GM20431 (cell line): ENCODE measurements around the gene PTCSC3.
"Not testable (repeated sequence)": the region's sequence is repeated elsewhere in the genome, so short reads cannot be mapped to it uniquely, and the experiment has no call there.

Experiments used
- in situ Hi-C: fragments of 300-500 bp; cut with MseI, MboI; formaldehyde crosslinking; loops from one replicate; pipeline ENCODE4 v1.15.0; 2020; ENCODE audit warnings: low sequenced_read_pairs; ENCODE audit not compliant: unreplicated experiment

The PTCSC3 gene

DNA sequence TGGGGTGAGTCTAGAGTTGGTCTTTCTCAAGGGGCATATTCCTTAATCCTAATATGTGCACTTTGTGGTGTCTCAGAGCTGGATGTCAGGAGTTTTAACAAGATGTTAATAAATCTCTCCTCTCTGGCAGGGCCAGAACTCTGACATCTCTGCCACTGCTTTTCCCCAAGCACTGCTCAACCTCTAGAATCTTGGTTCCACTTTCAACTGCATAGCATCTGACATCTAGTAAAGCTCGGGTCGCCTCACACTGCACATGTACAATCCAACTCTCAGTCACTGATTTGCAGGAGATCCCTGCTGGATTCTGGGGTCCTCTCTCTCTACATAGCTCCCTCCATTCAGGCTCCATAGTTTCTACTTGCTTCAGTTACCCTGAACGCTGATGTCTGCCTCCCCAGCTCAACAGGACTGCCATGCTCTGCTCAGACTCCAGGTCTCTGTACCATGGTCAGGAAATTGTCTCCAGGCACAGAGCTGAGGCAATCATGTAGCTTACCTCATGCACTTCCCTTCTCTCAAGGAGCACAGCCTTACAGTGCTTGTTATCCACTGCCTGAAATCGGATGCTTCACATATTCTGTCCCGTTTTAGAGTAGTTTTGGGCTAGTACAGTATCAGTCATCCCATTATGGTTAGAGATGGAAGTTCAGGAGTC lies 1.6 kb downstream of the PTCSC3 start:
- in situ Hi-C loops, result no loop called here

GRCh38 chr14:36173161-36173560 lies 3.4 kb downstream of the PTCSC3 start:
- in situ Hi-C loops, result no loop called here

DNA sequence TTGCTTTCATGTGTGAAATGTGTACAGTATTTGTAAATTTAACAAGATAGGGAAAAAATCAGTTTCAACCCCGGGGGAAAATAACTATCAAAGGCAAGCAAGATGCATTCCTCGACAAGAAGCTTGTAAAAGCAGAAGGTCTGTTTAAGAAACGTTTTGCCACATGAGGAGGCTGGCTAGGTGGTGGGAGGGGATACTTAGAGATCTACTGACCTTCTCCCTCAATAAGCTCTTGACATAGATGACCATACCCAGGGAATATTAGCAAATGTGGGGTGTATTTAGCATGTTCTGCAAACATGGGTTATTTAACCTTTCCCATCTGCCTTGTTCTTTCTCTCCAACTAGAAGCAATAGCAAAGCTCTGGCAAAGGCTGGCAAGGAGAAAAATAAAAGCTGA lies 4.9 kb downstream of the PTCSC3 start:
- in situ Hi-C loops, result no loop called here

GRCh38 chr14:36167431-36167830 lies 9.1 kb downstream of the PTCSC3 start:
- in situ Hi-C loops, result no loop called here

GRCh38 chr14:36163451-36163850 lies 13.1 kb downstream of the PTCSC3 start:
- in situ Hi-C loops, result no loop called here

DNA sequence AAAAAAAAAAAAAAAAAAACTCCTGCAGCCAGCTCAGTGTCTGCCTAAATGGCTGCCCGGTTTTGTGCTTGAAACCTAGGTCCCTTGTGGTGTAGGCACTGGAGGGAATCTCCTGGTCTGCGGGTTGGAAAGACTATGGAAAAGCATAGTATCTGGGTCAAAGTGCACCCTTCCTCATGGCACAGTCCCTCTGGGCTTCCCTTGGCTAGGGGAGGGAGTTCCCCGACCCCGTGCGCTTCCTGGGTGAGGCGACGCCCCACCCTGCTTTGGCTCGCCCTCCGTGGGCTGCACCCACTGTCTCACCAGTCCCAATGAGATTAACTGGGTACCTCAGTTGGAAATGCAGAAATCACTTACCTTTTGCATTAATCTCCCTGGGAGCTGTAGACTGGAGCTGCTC lies 14.3 kb downstream of the PTCSC3 start:
- in situ Hi-C loops, result no loop called here

DNA sequence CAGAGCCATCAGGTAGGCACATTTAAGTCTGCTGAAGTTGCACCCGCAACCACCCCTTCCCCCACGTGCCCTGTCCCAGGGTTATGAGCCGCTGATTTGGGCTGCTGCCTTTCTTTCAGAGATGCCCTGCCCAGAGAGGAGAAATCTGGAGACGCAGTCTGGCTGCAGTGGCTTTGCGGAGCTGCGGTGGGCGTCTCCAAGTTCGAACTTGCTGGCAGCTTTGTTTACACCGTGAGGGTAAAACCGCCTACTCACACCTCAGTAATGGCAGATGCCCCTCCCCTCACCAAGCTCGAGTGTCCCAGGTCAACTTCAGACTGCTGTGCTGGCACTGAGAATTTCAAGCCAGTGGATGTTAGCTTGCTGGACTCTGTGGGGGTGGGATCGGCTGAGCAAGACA lies 14.7 kb downstream of the PTCSC3 start:
- in situ Hi-C loops, result no loop called here

GRCh38 chr14:36151335-36151734 lies 25.2 kb downstream of the PTCSC3 start:
- in situ Hi-C loops, result no loop called here

- in situ Hi-C loops, result no loop called here
Measured at GRCh38 chr14:36134038-36134437, 42.5 kb downstream of the PTCSC3 start.

DNA sequence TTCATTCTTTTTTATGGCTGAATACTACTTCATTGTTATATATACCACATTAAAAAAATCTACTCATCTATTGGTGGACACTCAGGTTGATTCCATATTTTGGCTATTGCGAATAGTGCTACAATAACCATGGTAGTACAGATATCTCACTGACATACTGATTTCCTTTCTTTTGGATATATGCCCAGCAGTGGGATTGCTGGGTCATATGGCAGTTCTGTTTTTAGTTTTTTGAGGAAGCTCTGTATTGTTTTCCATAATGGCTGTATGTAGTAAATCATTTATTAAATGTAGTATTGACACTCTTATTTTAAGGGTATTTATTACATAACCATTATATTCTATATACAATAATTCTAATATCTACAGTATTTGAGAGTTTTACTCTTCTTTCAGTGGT lies 43.7 kb downstream of the PTCSC3 start:
- in situ Hi-C loops, result no loop called here

GRCh38 chr14:36130186-36130585 lies 46.3 kb downstream of the PTCSC3 start:
- in situ Hi-C loops, result no loop called here

DNA sequence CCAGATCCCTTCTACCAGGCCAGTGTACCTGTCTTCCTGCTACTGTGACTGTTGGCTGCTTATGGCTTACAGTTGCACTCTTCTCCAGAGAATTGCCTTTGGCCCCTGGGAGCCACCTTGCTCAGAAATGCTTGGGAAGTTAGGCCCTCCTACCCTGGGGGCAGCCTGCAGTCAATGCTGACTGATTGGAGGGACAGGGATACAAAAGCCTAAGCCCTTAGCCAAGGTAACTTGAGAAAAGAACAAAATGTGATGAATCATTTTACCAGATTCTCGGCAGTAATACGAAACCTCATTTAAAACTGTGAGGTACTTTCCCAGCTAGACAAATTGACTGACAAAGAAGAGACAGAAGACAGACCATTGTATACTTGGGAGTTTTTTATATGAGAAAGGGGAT lies 47.3 kb downstream of the PTCSC3 start:
- in situ Hi-C loops, result no loop called here

GRCh38 chr14:36113341-36113740 lies 63.2 kb downstream of the PTCSC3 start:
- in situ Hi-C loops, result no loop called here

- in situ Hi-C loops, result no loop called here
Measured at GRCh38 chr14:36111822-36112583, 64.5 kb downstream of the PTCSC3 start.

- in situ Hi-C loops, result no loop called here
Measured at GRCh38 chr14:36105401-36105800, 71.1 kb downstream of the PTCSC3 start.

- in situ Hi-C loops, result not testable (repeated sequence)
Measured at GRCh38 chr14:36104258-36104657, 72.3 kb downstream of the PTCSC3 start.

GRCh38 chr14:36099619-36100018 lies 76.9 kb downstream of the PTCSC3 start:
- in situ Hi-C loops, result no loop called here

GRCh38 chr14:36097356-36097755 lies 79.2 kb downstream of the PTCSC3 start:
- in situ Hi-C loops, result no loop called here

- in situ Hi-C loops, result no loop called here
Measured at GRCh38 chr14:36096090-36096489, 80.4 kb downstream of the PTCSC3 start.

DNA sequence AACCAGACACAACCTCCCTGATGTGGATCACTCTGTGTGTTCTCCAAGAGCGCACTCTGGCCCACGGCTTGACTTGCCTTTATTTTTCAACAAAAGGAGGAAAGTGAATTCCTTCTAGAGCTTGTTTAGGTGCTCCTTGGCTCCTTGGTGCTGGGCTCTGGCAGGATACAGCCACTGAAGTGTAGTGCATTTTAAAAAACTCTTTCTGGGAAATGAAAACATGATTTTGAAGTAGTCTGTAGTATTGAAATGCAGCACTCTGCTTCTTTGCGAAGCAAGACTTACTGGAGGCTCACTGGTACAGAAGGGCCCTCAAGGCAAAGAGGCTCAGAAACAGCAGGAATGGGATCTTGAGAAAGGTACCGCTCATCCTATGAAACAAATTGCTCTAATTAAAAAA lies 81.6 kb downstream of the PTCSC3 start:
- in situ Hi-C loops, result no loop called here

DNA sequence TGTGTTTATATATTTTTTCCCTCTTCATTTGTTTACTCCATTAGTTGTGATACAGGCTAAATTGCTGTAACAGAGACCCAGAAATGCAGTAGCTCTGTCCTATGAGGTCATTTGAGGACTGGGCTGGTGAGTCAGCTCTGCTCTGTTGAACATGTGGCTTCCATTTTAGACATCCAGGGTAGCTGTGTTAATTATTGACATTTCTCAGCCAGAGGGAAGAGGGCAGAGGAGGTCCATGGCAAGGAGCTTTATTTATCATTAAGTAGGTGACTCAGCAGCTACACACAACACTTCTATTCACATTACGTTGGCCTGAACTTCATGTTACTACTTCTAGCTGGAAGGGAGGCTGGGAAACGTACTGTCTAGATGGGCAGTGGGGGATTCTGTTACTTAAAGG lies 85.4 kb downstream of the PTCSC3 start:
- in situ Hi-C loops, result no loop called here

GRCh38 chr14:36087411-36087810 lies 89.1 kb downstream of the PTCSC3 start:
- in situ Hi-C loops, result no loop called here
